KG1 (cell line): ENCODE measurements around the gene AHNAK.

Source experiments
- DNase-seq: peaks from one replicate; lab custom pipeline; 2025; lab: John Stamatoyannopoulos, UW

The AHNAK gene

DNA sequence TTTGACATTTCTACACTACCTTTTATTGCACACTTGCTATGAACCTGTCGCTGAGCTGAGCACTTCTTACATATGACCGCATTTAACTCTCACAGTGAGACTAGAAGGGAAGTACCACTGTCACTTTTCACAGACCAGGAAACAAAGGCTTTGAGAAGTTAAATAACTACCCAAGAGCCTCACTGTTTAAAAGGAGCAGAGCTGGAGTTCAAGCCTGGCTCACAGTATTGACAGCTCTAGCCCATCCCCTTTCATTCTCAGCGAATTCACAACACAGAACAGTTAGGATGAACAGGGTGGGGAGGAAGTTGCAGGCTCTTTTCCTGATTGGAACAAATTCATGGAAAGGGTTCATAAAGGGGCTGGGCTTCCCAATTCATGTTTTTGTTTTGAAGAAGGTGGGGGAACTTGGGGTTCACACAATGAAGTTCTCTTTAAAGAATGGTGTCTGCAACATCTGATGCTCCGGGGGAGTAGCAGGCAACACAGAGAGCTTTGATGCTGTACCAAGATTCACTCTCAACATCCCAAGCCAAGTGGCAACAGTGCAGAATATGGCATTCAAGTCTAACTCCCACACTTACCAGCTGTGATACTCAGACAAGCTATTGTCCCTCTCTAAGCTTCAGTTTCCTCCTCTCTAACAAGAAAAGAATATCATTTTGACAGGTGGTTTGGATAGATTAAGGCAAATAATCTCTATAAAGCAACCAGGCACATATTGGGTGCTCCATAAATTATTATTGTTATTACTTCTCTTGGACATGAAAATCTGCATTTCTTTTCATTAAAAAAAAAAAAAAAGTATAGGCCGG lies 110.6 kb downstream of the AHNAK start:
- DNase-seq: no peak

GRCh38 chr11:62433904-62434276 lies 112.7 kb downstream of the AHNAK start:
- no peak for DNase-seq

GRCh38 chr11:62433141-62433903 lies 113.3 kb downstream of the AHNAK start:
- no peak for DNase-seq

DNA sequence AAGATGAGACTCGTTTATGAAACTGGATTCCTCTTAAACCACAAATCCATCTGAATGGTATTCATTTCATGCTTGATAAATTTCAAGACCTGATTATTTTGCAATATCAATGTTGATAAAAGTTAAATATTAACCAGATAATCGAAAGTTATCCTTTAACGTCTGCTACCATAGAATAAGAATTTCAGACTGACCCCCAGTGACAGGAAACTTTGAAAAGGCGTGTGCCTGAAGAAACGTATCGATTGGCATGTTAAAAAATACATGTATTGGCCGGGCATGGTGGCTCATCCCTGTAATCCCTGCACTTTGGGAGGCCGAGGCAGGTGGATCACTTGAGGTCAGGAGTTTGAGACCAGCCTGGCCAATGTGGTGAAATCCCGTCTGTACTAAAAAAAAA lies 113.9 kb downstream of the AHNAK start:
- no peak for DNase-seq

DNA sequence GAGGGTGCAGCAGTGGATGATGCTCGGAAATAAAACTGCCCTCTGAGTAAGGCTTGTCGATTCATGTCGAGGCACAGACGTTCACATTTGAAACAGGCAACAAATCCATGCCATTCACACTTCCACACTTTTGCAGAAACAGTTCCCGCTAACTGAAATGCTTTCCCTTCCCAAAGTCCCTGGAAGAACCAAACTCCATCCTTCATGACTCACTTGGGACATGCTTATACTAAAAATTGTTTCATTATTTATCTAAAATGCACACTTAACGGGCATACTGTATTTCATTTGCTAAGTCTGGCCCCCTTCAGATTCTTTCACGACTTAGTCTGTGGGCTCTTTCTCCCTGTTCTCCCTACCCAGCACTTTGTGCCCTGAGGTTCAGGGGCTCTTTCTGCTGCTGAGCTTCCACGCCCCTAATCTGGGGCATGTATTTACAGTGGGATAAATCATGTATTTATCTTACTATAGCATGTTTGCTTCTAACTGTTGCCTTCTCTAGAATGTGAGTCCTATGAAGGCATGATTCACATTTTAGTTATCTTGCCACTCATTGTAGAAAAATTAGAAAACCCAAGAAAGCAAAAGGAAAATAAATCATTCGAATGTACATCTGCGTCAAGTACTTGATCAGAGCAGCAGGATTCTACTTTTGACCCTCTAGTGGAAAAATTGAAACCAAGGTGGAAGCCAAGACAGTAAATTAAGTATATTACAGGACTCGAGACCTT lies 115.3 kb downstream of the AHNAK start:
- no peak for DNase-seq

- DNase-seq: no peak
Observed at GRCh38 chr11:62430425-62430824, 116.2 kb downstream of the AHNAK start.

GRCh38 chr11:62428871-62429560 lies 117.6 kb downstream of the AHNAK start:
- DNase-seq: no peak

GRCh38 chr11:62427630-62428233 lies 118.9 kb downstream of the AHNAK start:
- DNase-seq: no peak

DNA sequence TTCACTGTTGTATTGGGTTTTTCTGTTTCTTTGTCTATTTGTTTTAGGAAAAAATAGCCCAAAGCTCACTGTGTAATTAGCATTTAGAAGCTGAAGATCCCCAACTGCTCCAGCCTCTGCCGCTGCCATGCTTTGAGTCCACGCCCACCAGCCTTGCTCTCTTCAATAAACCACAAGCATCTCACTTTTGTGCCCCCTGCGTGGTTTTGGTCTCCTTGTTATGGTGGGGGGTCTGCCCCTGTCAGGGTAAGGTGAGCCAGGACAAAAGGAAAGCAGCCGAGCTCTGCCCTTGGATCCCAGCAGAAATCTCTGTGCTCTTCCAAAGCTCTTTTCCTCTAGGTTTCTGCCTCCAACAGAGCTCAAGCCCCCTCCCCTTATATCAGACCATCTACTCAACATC lies 123.6 kb downstream of the AHNAK start:
- DNase-seq: no peak

DNA sequence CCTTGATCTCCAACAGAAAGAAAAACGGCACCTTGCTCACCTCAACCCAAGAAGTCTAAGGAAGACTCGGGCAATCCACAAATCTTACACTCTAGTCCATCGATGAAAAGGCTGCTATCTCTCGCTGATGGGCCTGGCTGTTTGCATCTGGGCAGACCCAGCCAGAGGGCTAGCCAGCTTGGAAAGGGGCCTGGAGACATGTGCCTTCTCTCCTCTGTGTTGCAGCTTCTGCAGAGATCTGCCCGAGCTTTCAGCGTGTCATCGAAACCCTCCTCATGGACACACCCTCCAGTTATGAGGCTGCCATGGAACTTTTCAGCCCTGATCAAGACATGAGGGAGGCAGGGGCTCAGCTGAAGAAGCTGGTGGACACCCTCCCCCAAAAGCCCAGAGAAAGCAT lies 124.6 kb downstream of the AHNAK start:
- no peak for DNase-seq

GRCh38 chr11:62420882-62421281 lies 125.7 kb downstream of the AHNAK start:
- no peak for DNase-seq

GRCh38 chr11:62419943-62420342 lies 126.7 kb downstream of the AHNAK start:
- no peak for DNase-seq

- no peak for DNase-seq
Observed at GRCh38 chr11:62419314-62419929, 127.2 kb downstream of the AHNAK start.

GRCh38 chr11:62418733-62419132 lies 127.9 kb downstream of the AHNAK start, which contains the start of gene SCGB1A1:
Gene SCGB1A1, plus strand, starts transcription at chr11:62419033. Its CDS starts 63 bp downstream, at chr11:62419096.
- no peak for DNase-seq

- DNase-seq: no peak
Observed at GRCh38 chr11:62418136-62418535, 128.5 kb downstream of the AHNAK start.

GRCh38 chr11:62416596-62416995 lies 130.0 kb downstream of the AHNAK start:
- no peak for DNase-seq

GRCh38 chr11:62413060-62413696 lies 133.4 kb downstream of the AHNAK start:
- no peak for DNase-seq

- DNase-seq: no peak
Observed at GRCh38 chr11:62411524-62411923, 135.1 kb downstream of the AHNAK start.

- no peak for DNase-seq
Observed at GRCh38 chr11:62410972-62411371, 135.6 kb downstream of the AHNAK start.

- no peak for DNase-seq
Observed at GRCh38 chr11:62409831-62410230, 136.8 kb downstream of the AHNAK start.

DNA sequence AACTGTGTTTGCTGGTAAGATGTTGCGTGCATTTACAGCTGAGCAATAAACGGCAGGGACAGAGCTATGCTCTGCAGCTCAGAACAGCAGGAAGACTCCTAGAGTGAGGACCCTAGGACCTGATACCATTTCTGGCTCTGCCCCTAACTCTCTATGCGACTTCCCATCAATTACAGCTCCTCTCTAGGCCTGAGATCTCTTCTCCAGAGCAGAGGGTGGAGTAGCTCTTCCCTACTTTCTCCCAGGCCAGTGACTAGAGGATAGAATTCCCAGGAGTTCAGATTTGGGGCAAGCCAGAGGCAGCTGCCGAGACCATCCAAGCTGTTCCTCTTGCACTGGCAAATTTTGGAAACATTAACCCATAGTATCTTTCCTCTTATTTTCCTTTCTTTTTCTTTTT lies 140.6 kb downstream of the AHNAK start:
- DNase-seq: no peak
